Thoracic aorta (tissue), 2 donors: ENCODE measurements around the gene CST9L. TPM values are rescaled to one million over a fixed set of nuclear protein-coding genes. Genes with fewer than 3 reads are reported as not detected.

Experiments used
- ATAC-seq: fragments of 150-250 bp; one replicate; pipeline ENCODE4 v1.8.0; 2017; ENCODE audit warnings: low read depth; ENCODE audit not compliant: insufficient number of reproducible peaks, low FRiP score
- DNase-seq: peaks from one replicate; pipeline ENCODE4 v3.0.0-alpha.2; 2020; ENCODE audit warnings: low spot score
- H3K27ac ChIP-seq, 2 donors: fragments of 200-600 bp; sonication (generic); 1 replicate in 1 of 2; 2 replicates in 1 of 2; pipeline ENCODE4 v1.5.1; 2016; ENCODE audit warnings: mild to moderate bottlenecking in 2 of 2, moderate library complexity in 2 of 2
- H3K27me3 ChIP-seq: fragments of 200-600 bp; sonication (generic); replicated peaks from 2 replicates; pipeline ENCODE4 v1.6.0; 2016; ENCODE audit warnings: mild to moderate bottlenecking; ENCODE audit not compliant: insufficient read depth
- H3K36me3 ChIP-seq: fragments of 200-600 bp; sonication (generic); one replicate; pipeline ENCODE4 v1.5.1; 2016
- H3K4me1 ChIP-seq, 2 donors: fragments of 200-600 bp; sonication (generic); 1 replicate in 1 of 2; 2 replicates in 1 of 2; pipeline versions ENCODE4 v1.5.1 to v1.6.0; 2016; ENCODE audit warnings: low read depth in 2 of 2, mild to moderate bottlenecking in 1 of 2; ENCODE audit not compliant: control insufficient read depth in 1 of 2
- H3K4me3 ChIP-seq: fragments of 200-600 bp; sonication (generic); 2 replicates; pipeline ENCODE4 v1.5.1; 2016; ENCODE audit warnings: mild to moderate bottlenecking
- H3K9me3 ChIP-seq: fragments of 200-600 bp; sonication (generic); 2 replicates; pipeline ENCODE4 v1.5.1; 2016
- total RNA-seq, 2 donors: library from RNA; depleted of rRNA; stranded (reverse); fragments of >200 nt; gene quantifications; one replicate each; pipeline versions ENCODE4 v1.1.0 to v1.2.3, GENCODE V29; 2016
- TF ChIP-seq, protein P1 (sequence below): fragments of 200-600 bp; sonication (generic); IDR thresholded peaks from one replicate; pipeline ENCODE4 v1.5.1; 2019; ENCODE audit warnings: antibody characterized with exemption

CST9L gene
- total RNA-seq, 2 donors from 2014 or later = not detected

DNA sequence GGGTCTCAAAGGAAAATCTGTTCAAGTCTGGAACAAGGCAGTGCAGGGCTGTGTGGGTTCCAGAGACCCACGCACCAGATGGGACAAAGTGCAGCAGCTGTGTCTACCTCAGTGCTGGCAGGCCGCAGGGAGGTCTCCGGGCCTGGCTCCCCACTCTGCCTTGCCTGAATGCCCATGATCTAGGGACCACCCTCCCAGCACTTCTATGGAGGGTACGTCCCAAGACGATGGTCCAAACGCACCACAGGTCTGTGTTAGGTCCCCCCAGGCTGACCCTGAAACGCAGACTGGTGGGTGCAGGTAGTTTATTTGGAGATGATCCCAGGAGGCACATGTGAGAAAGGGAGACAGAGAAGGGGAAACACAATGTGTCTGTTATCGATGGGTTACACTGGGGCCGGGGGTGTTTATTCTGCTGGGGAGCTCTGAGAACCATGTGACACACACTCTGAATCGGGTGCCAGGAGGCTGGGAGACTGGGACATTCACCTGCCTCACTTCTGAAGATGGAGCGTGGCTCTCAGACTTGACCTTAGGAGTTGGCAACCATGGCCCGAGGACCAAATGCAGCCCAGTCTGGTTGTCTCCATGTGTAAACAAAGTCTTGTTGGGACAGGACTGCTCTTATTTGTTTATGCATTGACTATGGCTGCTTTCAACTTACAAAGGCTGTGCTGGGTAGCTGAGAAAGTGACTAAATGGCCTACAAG is 21.7 kb downstream of the CST9L start:
- Histone ChIP-seq H3K9me3 (no peaks in the 10 kb centered on the region), H3K4me3 (no peak overlapping the region), H3K36me3 (no peaks in the 10 kb centered on the region), H3K4me1 (no peaks in the 10 kb centered on the region), H3K27me3 (no peaks in the 10 kb centered on the region), H3K27ac (no peak overlapping the region)
- ATAC-seq (no peak), DNase-seq (no peak)
- TF ChIP-seq, protein P1, sequence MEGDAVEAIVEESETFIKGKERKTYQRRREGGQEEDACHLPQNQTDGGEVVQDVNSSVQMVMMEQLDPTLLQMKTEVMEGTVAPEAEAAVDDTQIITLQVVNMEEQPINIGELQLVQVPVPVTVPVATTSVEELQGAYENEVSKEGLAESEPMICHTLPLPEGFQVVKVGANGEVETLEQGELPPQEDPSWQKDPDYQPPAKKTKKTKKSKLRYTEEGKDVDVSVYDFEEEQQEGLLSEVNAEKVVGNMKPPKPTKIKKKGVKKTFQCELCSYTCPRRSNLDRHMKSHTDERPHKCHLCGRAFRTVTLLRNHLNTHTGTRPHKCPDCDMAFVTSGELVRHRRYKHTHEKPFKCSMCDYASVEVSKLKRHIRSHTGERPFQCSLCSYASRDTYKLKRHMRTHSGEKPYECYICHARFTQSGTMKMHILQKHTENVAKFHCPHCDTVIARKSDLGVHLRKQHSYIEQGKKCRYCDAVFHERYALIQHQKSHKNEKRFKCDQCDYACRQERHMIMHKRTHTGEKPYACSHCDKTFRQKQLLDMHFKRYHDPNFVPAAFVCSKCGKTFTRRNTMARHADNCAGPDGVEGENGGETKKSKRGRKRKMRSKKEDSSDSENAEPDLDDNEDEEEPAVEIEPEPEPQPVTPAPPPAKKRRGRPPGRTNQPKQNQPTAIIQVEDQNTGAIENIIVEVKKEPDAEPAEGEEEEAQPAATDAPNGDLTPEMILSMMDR = no peak

DNA sequence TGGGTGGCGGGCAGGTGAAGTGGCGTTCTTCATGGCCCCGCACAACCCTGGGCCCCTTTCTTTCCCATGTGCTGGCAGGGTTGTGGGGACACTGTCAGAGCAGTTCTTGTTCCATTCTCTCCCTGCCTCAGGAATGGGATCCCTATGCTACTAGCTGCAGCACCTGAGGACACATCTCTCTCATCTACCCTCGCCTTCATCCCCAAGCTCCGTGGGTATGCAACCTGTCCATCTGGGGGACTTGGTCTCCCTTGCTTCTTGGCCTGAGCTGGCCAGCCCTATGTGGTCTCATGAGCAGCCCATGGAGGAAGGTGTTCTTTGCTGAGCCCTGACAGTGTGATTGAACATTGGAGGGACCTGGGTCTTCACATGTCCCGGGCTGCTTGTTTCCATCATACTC is 24.2 kb downstream of the CST9L start:
- no peaks in the 10 kb centered on the region for H3K27me3 ChIP-seq
- ATAC-seq = no peak
- TF ChIP-seq, protein P1 = no peak
- H3K4me1 ChIP-seq = no peaks in the 10 kb centered on the region
- no peaks in the 10 kb centered on the region for H3K9me3 ChIP-seq
- H3K4me3 ChIP-seq = no peak overlapping the region
- H3K36me3 ChIP-seq = no peaks in the 10 kb centered on the region
- no peak for DNase-seq
- H3K27ac ChIP-seq = no peak overlapping the region

DNA sequence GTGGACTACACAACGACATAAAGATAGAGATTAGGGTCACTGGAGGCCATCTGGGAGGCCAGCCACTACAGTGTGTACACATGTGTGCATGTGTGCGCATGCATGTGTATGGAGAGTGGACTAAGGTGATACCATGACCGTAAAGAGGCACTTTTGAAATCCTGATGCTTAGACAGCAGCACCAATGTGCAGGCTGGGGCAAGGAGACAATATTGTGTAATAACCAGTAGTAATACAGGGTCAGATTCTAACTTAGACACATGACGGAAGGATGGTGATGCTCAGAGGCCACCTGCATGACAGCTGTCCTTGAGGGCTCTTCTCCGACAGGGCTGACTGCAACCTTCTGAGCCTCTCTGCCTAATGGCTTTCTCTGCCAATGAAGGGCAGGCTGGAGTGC is 25.5 kb downstream of the CST9L start:
- ATAC-seq (no peak), DNase-seq (no peak)
- H3K27me3 ChIP-seq = no peaks in the 10 kb centered on the region
- no peak overlapping the region for H3K27ac ChIP-seq
- no peaks in the 10 kb centered on the region for H3K9me3 ChIP-seq
- H3K4me3 ChIP-seq = no peak overlapping the region
- no peaks in the 10 kb centered on the region for H3K4me1 ChIP-seq
- TF ChIP-seq, protein P1 = no peak
- H3K36me3 ChIP-seq = no peaks in the 10 kb centered on the region

DNA sequence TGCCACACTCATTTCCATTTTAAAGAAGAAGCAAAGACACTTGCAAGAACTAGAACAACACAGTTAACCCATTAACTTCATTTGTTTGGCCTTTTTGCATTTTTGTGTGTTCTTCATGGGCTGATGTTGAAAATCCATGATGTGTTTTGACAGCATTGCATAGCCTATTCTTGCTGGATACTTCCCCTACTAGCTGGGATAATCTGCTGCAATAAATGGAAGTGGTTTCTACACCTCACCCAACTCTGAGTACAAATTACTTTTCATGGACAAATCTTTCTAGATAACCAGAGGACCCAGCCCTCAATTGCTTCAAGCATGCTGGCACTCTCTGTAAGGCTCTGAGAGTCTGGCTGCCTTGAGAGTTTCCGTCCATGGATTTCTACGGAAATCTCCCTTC is 26.5 kb downstream of the CST9L start:
- no peaks in the 10 kb centered on the region for H3K27me3 ChIP-seq
- TF ChIP-seq, protein P1 = no peak
- H3K9me3 ChIP-seq = no peaks in the 10 kb centered on the region
- no peaks in the 10 kb centered on the region for H3K36me3 ChIP-seq
- ATAC-seq = no peak
- H3K27ac ChIP-seq = no peak overlapping the region
- H3K4me1 ChIP-seq = no peaks in the 10 kb centered on the region
- no peak overlapping the region for H3K4me3 ChIP-seq
- DNase-seq = no peak

DNA sequence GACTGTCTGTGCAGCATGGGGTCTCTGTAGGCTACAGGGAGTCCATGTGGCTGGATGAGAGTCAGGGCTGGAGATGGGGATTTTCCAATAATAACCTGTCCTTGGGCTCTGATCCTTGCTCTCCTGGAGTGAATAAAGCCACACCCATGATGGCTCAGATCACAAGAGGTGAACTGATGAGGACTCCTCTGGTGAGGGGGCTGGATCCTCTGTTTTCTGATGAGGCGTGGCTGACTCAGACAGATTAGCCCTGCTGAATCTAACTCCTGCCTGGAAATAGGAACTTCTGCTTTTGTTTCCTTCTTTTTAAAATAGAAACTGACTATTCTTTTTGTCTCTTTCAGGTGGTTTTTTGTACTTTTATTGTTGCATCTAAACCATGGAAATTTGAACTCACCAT is 27.0 kb downstream of the CST9L start:
- no peaks in the 10 kb centered on the region for H3K36me3 ChIP-seq
- H3K4me3 ChIP-seq = no peak overlapping the region
- ATAC-seq = no peak
- no peak overlapping the region for H3K27ac ChIP-seq
- no peaks in the 10 kb centered on the region for H3K4me1 ChIP-seq
- no peak for DNase-seq
- TF ChIP-seq, protein P1 = no peak
- no peaks in the 10 kb centered on the region for H3K27me3 ChIP-seq
- no peaks in the 10 kb centered on the region for H3K9me3 ChIP-seq
